ENCODE data around the gene KCNH3.

Gene KCNH3

GRCh38 chr12:49578471-49579112, 39.8 kb downstream of the KCNH3 start:
- no peak overlapping the region for H3K4me3 ChIP-seq (replicated peaks in 1 of 2; ENCODE audit: low read depth in 2 of 2, low read length in 2 of 2)
- no peak for TF ChIP-seq CTCF (IDR thresholded peaks at IDR 0.05; ENCODE audit: low read depth, low read length)
- no peak for DNase-seq (ENCODE audit: low read depth in 2 of 2)

GRCh38 chr12:49580572-49581535, 42.0 kb downstream of the KCNH3 start:
- no peak overlapping the region for H3K4me3 ChIP-seq (replicated peaks in 1 of 2; ENCODE audit: low read depth in 2 of 2, low read length in 2 of 2)
- TF ChIP-seq CTCF (IDR thresholded peaks at IDR 0.05; ENCODE audit: low read depth, low read length), result peak; percentile 94
- DNase-seq (ENCODE audit: low read depth in 2 of 2), result peak; percentile 79 to 82

- H3K4me3 ChIP-seq (replicated peaks in 1 of 2; ENCODE audit: low read depth in 2 of 2, low read length in 2 of 2), result no peak overlapping the region
- TF ChIP-seq CTCF (IDR thresholded peaks at IDR 0.05; ENCODE audit: low read depth, low read length), result no peak
- DNase-seq (ENCODE audit: low read depth in 2 of 2), result no peak
Measured at GRCh38 chr12:49582201-49582600, 43.4 kb downstream of the KCNH3 start.

GRCh38 chr12:49582850-49583249, 44.0 kb downstream of the KCNH3 start:
- DNase-seq (ENCODE audit: low read depth in 2 of 2), result peak in 1 of 2 donors; percentile 68
- H3K4me3 ChIP-seq (replicated peaks in 1 of 2; ENCODE audit: low read depth in 2 of 2, low read length in 2 of 2), result no peak overlapping the region
- TF ChIP-seq CTCF (IDR thresholded peaks at IDR 0.05; ENCODE audit: low read depth, low read length), result no peak

- no peak overlapping the region for H3K4me3 ChIP-seq (replicated peaks in 1 of 2; ENCODE audit: low read depth in 2 of 2, low read length in 2 of 2)
- TF ChIP-seq CTCF (IDR thresholded peaks at IDR 0.05; ENCODE audit: low read depth, low read length), result no peak
- DNase-seq (ENCODE audit: low read depth in 2 of 2), result peak; percentile 26 to 77
Measured at GRCh38 chr12:49583366-49584094, 44.7 kb downstream of the KCNH3 start.

- no peak overlapping the region for H3K4me3 ChIP-seq (replicated peaks in 1 of 2; ENCODE audit: low read depth in 2 of 2, low read length in 2 of 2)
- DNase-seq (ENCODE audit: low read depth in 2 of 2), result no peak
- no peak for TF ChIP-seq CTCF (IDR thresholded peaks at IDR 0.05; ENCODE audit: low read depth, low read length)
Measured at GRCh38 chr12:49584591-49584990, 45.8 kb downstream of the KCNH3 start.

Measured in cardiac fibroblast (primary cell).